NCI-H1417 (cell line): ENCODE measurements around the gene CCDC121.
"Not testable (repeated sequence)": the region's sequence is repeated elsewhere in the genome, so short reads cannot be mapped to it uniquely, and the experiment has no call there.

ENCODE experiments used
- DNase-seq, 3 experiments: peaks; one replicate each; lab custom pipeline; 2025; lab: John Stamatoyannopoulos, UW

The CCDC121 gene

GRCh38 chr2:27636766-27637165 is 8.0 kb upstream of the CCDC121 start:
- DNase-seq = no peak

GRCh38 chr2:27634291-27634690 is 5.5 kb upstream of the CCDC121 start:
- DNase-seq = no peak

GRCh38 chr2:27630257-27630656 is 1.4 kb upstream of the CCDC121 start:
- not testable (repeated sequence) for DNase-seq

- peak in 1 of 3 experiments; percentile 31 for DNase-seq
Observed at GRCh38 chr2:27627963-27628766, 647 bp downstream of the CCDC121 start.

GRCh38 chr2:27626921-27627320 is 1.9 kb downstream of the CCDC121 start:
- not testable (repeated sequence) for DNase-seq

GRCh38 chr2:27626323-27626722 is 2.5 kb downstream of the CCDC121 start:
- not testable (repeated sequence) for DNase-seq

GRCh38 chr2:27624943-27625342 is 3.9 kb downstream of the CCDC121 start:
- DNase-seq = no peak

GRCh38 chr2:27622921-27623384 is 5.9 kb downstream of the CCDC121 start:
- no peak for DNase-seq

GRCh38 chr2:27621524-27621923 is 7.3 kb downstream of the CCDC121 start:
- DNase-seq = no peak

- no peak for DNase-seq
Observed at GRCh38 chr2:27615316-27615715, 13.5 kb downstream of the CCDC121 start.

GRCh38 chr2:27613985-27614384 is 14.8 kb downstream of the CCDC121 start:
- no peak for DNase-seq

- DNase-seq = no peak
Observed at GRCh38 chr2:27606611-27607010, 22.2 kb downstream of the CCDC121 start.

- DNase-seq = no peak
Observed at GRCh38 chr2:27596627-27597026, 32.2 kb downstream of the CCDC121 start.

- DNase-seq = not testable (repeated sequence)
Observed at GRCh38 chr2:27595412-27595811, 33.4 kb downstream of the CCDC121 start.

GRCh38 chr2:27594020-27594703 is 34.6 kb downstream of the CCDC121 start:
- not testable (repeated sequence) for DNase-seq

- DNase-seq = no peak
Observed at GRCh38 chr2:27593240-27593639, 35.6 kb downstream of the CCDC121 start.

GRCh38 chr2:27591745-27592144 is 37.1 kb downstream of the CCDC121 start:
- no peak for DNase-seq

GRCh38 chr2:27588308-27588707 is 40.5 kb downstream of the CCDC121 start:
- no peak for DNase-seq

- no peak for DNase-seq
Observed at GRCh38 chr2:27587025-27587424, 41.8 kb downstream of the CCDC121 start.

- no peak for DNase-seq
Observed at GRCh38 chr2:27584597-27584996, 44.2 kb downstream of the CCDC121 start.

- DNase-seq = peak in 1 of 3 experiments; percentile 32
Observed at GRCh38 chr2:27583390-27583915, 45.4 kb downstream of the CCDC121 start.

GRCh38 chr2:27582695-27583389 is 46.0 kb downstream of the CCDC121 start, which contains the start of gene ZNF512:
Gene ZNF512, plus strand, starts transcription at chr2:27583042. Its CDS starts 71 bp downstream, at chr2:27583113.
- peak; percentile 94 to 98 (median 98) for DNase-seq
